Stimulated activated CD4-positive, alpha-beta T cell treated with anti-CD3 and anti-CD28 coated beads, Interleukin-12 subunit alpha, Interleukin-12 subunit beta, amount 100 ng/mL, for 4 hours (primary cell): ENCODE results near the gene DNAH9.

Experiments used
- DNase-seq: peaks from one replicate; pipeline ENCODE4 v3.0.0-alpha.2; 2020

DNAH9 gene

DNA sequence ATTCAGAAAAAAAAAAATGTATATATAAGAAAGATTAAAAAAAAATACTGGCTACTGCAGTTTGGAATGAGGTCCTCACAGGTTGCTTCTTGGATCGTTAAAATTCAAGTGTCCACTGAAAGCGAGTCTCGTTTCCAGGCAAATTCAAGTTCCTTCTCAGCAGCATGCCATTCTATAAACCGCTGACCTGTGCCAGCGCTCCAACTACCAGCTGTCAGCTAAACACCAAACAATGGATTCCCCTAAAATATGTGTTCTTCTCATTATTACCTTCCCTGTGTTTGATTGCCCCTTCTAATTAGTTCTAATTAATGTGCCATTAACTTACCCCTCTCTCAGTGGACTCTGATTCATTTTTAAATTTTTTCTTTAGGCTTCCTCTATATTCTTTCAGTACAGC is 92.4 kb downstream of the DNAH9 start:
- no peak for DNase-seq

DNA sequence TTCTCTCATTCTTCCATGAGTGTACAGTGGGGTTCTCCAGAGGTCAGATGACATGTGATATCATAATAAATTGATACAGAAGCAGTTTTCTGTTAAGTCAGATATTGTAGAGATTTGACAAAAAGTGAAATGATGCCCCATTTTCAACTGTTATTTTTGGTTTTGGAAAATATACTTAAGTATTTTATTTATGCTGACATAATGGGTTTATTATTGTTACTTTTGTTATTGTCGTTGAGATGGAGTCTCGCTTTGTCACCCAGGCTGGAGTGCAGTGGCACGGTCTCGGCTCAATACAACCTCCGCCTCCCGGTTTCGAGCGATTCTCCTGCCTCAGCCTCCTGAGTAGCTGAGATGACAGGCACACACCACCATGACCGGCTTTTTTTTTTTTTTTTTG is 94.4 kb downstream of the DNAH9 start:
- DNase-seq: no peak

DNA sequence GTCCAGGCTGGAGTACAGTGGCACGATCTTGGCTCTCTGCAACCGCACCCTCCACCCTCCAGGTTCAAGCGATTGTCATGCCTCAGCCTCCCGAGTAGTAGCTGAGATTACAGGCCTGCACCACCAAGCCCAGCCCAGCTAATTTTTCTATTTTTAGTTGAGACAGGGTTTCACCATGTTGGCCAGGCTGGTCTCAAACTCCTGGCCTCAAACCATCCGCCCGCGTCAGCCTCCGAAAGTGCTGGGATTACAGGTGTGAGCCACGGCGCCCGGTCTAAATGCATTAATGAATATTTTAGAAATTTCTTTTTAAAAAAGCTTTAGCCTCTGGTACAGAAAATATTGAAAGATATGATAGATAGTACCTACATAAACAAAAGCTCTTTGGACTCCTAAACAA is 95.0 kb downstream of the DNAH9 start:
- DNase-seq: no peak

DNA sequence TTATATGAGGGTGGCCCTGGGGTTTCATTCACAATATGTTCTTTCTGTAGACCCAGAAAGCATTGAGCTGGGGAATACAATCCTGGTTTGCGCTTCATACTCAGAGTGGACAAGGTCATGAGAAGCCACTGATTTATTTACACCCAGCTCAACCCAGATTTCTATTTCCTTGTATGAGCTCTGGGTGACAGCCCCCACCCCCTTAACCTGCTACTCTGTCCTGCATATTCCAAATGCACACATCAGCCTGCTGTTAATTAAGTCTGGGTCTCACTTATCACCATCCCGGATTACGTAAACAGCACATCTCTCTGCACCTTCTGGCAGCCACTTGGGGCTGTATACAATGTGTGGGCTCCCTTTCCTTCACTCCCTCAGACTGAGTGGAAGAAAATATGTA is 102.4 kb downstream of the DNAH9 start:
- DNase-seq: no peak

DNA sequence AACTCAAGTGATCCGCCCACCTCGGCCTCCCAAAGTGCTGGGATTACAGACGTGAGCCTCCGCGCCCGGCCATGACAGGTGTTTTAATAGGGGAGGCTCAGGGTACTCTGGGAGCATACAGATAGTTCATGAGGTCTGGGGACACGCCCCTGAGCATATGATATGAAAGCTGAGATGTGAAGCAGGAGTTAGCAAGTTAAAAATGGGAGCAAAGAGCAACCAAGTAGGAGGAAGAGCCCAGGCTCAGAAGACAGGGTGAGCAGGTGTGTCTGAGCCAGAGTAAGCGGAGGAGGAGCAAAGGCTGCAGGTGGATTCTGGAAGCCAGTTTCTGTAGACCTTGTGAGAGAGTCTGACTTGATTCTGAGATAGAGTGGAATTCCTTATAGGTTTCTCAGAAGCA is 103.6 kb downstream of the DNAH9 start:
- DNase-seq: no peak

DNA sequence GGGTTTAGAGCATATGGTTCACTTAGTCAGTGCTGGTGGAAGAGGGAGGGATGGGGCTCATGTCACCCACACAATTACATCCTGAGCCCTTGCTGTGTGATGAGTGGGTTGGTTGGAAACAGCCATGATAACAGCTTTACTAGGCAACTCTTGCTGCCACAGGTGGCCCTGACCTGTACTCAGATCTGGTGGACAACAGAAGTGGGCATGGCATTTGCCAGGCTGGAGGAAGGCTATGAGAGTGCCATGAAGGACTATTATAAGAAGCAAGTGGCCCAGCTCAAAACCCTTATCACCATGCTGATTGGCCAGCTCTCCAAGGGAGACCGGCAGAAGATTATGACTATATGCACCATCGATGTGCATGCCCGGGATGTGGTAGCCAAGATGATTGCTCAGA is 105.8 kb downstream of the DNAH9 start:
- no peak for DNase-seq

DNA sequence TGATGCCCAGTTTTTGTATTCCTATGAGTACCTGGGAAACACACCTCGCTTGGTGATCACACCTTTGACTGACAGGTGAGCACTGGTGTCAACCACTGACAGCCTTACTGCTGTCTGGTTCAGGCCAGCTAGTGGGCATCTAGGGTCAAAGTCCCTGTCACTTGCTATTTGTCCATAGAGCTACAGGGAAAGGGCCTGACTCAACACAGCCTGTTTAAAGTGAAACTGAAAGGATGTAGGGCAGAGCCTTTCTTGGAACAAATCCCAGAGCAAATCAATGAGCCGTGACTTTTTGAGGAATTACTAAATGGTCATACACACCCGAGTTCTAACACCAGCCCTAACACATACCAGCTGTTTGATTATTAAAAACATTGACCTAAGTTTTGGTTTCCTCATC is 106.8 kb downstream of the DNAH9 start:
- no peak for DNase-seq

DNA sequence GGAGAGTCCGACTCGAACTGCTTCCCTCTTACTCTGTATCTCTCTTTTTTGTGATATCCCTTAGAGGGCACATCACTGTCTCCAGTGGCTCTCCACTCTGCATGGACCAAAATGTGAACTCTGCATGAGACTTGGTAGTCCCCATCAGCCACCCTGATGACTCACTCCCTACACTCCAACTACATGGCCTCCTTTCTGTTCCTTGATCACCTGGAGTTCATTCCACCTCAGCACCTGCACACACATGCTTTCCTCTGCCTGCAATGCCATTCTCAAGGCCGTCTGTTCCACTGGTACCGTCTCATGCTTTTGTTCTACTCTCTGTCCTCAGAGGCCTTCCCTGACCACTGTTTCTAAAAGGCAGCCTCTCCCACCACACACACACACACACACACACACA is 109.3 kb downstream of the DNAH9 start:
- DNase-seq: no peak

DNA sequence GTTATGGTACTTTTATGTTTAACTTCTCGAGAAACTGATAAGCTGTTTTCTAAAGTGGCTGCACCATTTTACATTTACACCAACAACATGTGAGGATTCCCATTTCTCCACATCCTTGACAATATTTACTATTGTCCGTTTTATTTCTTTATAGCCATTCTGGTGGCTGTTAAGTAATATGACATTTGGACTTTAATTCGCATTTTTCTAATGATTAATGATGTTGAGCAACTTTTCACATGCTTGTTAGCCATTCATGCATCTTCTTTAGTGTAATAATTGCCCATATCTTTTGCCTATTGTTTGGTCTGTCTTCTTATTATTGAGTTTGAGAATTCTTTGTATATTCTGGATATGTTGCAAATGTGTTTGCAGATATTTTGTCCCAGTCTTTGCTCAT is 114.2 kb downstream of the DNAH9 start:
- no peak for DNase-seq

DNA sequence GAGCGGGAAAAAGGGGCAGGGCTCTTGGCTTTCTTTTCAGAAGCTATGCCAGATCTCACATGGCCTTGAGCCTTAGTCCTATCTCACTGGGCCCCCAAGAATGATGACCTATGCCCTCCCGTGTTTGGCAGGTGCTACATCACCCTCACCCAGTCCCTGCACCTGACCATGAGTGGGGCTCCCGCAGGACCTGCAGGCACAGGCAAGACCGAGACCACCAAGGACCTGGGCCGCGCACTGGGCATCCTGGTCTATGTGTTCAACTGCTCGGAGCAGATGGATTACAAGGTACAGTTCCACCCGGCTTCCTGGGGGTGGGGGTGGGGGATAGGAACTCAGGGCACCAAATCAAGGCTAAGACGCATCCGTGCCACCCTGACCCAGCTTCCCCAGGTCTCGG is 120.9 kb downstream of the DNAH9 start:
- DNase-seq: no peak

DNA sequence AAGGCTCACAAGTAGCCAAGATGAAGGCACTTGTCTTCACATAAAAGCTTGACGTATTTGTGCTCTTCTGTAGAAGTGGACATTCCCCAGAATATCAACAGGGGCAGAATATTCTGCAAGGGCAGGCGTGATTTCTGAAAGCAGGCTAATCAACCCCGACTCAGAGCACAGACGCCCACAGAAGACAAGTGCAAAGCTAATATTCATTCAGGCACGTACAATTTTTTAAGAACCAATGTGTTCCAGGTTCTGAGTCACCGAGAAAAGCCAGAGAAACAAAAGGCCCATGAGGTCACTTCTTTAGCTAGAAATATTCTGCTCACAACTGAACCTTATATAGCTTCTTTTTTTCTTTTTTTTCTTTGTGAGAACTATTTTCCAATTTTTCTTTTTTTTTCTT is 121.6 kb downstream of the DNAH9 start:
- no peak for DNase-seq

DNA sequence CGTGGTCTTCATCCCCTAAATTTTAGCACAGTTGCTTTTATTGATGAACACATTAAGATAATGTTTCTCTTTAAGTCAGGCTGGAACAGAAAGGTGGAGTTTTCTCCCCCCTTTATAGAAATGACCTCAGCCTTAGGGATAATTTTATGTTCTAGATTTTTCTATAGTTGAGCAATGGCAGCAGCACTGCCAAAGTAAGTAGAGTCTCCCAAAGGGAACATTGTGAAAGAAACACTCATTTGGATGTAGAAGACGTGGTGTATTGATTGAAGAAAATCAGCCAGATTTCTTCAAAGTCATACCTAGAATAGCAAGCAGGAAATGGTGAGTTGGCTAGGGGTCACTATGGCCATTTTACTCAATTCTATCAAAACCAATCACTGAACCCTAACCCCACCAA is 122.5 kb downstream of the DNAH9 start:
- no peak for DNase-seq

DNA sequence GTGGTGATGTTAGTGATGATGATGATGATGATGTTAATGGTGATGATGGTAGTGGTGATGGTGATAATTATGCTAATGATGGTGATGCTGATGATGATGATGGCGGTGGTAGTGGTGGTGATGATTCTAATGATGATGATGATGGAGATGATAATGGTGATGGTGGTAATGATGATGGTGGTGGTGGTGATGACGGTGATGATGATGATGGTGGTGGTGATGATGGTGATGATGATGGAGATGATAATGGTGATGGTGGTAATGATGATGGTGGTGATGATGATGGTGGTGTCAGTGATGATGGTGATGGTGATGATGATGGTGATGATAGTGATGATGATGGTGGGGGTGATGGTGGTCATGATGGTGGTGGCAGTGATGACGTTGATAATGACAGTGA is 132.5 kb downstream of the DNAH9 start:
- no peak for DNase-seq

DNA sequence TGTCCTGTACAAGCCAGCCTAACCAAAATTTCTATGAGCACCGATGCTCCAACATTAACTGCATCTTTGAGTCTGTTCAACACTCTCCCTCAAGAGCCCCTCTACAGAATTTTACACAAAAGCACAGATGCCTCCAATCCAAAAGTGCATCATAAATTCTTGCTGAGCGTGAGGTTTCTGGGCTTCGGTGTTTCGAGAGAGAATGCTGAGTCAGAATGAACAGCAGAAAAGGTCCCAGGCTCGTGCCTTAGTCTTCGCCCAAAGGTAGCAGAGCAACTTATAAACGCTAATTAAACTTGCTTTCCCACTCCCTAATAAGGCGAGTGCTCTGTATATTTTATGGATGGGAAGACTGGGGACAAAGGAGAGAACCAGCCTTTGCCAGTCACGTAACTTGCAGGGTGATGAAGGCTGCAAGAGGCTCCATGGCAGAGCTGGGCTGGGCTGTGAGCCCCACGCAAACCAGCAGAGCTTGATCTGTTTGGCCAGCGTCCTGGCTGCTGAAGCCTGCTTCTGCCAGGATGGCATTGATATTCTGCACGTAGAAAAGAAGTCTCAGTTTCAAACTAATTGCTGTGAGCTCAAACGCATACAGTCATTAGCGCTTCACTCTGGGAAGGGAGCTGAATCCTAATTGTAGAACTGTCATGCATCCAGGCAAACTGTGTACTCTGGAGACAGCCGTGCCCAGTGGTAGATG is 138.5 kb downstream of the DNAH9 start:
- DNase-seq: no peak

DNA sequence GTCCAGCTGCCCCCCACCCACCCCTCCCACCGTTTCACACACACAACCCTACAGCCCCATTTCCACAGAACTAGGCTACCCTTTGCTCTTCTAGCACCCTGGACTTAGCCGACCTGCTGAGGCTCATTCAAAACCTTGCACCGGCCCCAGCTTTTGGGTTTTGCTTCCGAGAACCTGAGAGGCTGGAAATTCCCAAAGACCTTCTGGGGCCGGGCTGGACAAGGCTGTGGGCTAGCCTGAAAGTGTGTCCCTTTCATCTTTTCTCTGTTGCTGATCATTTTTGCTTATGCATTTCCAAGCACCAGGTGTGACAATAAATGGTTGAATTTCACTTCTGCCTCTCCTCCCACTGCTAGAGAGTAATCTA is 139.0 kb downstream of the DNAH9 start:
- DNase-seq: no peak

DNA sequence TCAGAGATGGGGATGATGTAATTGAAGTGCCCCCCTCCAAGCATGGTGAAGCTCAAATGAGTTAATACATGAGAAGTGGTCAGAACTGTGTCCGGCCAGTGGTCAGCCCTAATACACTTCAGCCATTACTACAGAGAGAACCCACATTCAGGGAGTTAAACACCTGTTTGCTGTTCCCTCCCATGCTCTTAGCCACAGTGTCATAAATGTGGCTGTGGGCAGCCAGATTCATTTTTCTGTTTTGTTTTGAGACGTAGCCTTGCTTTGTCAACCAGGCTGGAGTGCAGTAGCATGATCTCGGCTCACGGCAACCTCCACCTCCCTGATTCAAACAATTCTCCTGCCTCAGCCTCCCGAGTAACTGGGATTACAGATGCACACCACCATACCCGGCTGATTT is 139.9 kb downstream of the DNAH9 start:
- no peak for DNase-seq

DNA sequence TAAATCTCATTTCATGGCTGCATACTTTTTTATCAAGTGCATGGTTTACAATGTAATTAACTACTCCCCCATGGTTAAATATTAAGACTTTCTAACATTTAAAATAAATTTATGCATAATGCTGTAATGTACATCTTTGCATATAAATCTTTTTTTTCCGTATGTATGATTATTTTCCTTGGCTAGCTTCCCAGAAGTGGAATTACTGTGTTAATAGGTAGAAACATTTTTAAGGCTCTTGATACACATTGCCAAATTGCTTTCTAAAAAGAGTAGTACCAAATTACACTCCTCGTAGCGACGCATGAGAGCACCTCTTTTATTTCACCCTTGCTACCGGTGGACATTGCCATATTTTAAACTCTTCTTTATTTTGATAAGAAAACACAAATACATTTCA is 141.1 kb downstream of the DNAH9 start:
- no peak for DNase-seq

DNA sequence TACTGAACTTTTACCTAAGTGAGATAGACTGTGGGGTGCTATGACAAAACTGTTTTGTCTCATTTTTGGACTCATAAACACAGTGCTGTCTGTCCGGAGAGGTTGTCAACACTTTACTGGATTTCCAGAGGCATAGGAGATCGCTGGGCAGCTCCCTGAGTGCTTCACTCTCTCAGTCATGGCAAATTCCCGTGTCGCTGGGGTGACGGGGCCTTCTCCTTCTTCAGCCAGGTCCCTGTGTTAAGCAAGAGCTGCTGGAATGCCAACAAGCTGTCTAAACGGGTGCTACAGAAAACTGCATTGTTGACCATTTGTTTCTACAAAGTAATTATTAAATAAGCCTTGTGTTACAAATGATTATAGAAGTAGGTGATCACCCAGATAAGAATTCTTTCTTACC is 141.6 kb downstream of the DNAH9 start:
- DNase-seq: no peak

DNA sequence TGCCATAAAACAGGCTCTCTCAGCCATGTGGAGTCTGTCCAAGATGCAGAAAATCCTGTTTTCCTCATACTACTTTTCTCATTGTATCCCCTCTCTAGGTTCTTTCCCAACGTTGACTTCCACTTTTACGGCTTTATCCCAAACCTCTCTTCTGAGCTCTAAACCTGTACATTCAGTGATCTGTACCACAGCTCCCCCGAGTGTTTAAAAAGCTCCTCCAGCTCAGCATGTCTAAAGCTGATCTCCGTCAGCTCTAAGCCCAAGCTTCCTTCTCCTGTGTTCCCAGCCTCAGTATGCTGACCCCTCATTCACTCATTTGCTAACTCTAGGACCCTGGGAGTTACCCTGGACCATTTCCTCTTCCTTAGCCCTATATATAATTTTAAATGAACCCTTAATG is 144.6 kb downstream of the DNAH9 start:
- no peak for DNase-seq

DNA sequence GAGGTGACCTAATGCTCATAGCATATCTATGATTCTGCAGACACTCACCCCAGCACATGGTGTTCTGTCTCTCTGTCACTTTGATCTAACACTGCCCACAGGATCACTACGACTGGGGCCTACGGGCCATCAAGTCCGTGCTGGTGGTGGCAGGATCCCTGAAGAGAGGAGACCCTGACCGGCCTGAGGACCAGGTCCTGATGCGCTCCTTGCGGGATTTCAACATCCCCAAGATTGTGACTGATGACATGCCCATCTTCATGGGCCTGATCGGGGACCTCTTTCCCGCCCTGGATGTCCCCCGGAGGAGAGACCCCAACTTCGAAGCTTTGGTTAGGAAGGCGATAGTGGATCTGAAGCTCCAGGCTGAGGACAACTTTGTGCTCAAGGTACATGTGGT is 146.4 kb downstream of the DNAH9 start:
- no peak for DNase-seq

DNA sequence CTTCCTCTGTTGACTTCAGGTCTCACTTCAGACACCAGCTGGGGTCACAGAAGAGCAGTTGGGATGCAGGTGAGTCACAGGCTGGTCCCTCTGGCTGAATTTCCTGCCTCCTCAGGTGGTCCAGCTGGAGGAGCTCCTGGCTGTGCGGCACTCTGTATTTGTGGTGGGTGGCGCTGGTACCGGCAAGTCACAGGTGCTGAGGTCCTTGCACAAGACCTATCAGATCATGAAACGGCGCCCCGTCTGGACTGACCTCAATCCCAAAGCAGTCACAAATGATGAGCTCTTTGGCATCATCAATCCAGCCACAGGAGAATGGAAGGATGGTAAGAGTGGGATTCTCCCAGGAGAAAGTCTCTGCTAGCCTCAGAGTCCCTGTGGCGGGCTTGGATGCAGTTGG is 149.2 kb downstream of the DNAH9 start:
- no peak for DNase-seq

DNA sequence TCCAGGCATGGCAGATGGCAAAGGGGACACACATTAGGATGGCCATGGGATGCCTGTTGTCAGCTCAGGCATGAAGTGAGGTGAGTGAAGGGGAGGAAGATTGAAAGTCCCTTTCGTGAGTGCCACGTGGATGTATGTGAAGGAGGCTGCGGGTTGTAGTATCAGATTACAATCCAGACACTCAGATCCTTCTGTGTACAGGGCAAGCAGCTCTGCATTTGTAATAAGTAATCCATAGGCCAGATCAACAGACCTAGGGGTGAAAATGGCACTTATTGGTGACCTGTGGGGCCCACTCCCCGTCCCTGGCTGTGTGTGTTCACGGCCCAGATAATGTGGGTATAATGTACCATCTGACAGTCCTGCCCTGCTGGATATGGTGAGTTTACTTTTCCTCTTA is 159.5 kb downstream of the DNAH9 start:
- DNase-seq: no peak

DNA sequence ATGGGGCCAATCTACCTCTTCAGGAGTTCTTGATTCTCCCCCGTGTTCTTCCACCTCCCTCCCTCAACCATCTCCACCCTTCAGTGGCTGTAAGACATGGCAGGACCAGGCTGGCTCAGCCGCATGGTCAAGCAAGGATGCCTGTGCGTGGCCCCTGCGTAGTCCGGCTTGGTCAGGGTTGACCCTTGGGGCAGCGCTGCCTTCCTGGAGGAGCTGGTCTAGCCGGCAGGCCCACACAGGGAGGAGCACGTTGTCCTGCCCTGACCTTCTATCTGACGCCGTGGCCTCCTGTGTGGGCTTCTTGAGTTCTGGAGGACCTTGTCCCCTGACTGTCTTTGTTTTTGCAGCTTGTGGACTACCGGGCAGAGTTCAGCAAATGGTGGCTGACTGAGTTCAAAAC is 169.8 kb downstream of the DNAH9 start:
- no peak for DNase-seq

DNA sequence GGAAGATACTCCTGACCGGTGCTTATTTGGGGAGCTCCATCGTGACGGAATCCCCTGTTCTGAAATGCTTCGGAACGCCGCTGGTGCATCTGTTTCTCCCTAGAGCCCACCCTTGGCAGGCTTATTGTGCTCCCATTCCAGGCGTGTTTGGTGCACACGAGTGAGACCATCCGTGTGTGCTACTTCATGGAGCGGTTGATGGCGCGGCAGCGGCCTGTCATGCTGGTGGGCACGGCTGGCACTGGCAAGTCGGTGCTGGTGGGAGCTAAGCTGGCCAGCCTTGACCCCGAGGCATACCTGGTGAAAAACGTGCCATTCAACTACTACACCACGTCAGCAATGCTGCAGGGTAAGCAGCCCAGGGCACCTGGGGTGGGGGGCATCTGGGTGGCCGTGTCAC is 170.7 kb downstream of the DNAH9 start:
- DNase-seq: no peak

DNA sequence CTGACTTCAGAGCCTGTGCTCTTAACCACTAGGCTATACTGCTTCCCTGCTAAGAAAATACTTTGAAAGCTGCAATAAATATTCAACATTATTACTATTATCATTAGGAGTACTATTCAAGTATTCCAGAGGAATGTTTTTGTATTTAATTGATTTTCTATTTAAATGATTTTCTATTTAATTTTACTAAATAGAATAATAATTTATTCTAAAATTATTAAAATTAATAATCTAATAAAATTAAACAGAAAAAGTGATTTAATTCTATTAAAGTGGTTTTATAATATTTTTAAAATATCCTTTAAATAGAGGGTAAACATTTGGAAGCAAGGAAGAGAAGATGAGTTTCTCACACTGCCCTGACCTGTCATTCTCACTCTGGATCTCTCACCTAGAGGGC is 173.8 kb downstream of the DNAH9 start:
- no peak for DNase-seq

DNA sequence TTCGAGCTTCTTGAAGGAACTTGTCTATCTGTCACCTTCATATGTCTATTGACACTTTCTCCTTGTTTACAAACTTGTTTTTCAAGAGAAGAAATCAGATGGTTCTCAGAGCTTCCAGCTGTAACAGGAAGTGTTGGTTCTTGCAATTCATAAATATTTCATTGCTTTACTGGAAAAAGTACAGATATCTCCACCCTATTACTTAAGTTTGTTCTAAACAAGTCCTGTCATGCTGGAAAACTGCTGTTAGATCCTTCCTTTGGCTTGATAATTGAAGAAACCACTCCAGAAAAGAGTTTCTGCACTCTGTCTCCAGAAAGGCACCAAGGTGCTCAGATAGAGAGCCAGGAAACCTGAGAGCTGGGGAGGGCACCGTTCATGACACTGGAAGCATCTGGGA is 181.6 kb downstream of the DNAH9 start:
- DNase-seq: no peak
